Ishikawa (cell line): ENCODE data around the gene ZNF460.

ENCODE experiments used
- CEBPB ChIP-seq: IDR thresholded peaks from 2 replicates; pipeline ENCODE4 v1.6.1; 2012
- CREB1 ChIP-seq: IDR thresholded peaks from 2 replicates; pipeline ENCODE4 v1.6.1; 2012; ENCODE audit warnings: low read depth
- EGR1 ChIP-seq: IDR thresholded peaks from 2 replicates; pipeline ENCODE4 v1.6.1; 2012
- EP300 ChIP-seq: IDR thresholded peaks from 2 replicates; pipeline ENCODE4 v1.6.1; 2012; ENCODE audit warnings: borderline replicate concordance
- FOXM1 ChIP-seq: IDR thresholded peaks from 2 replicates; pipeline ENCODE4 v1.6.1; 2012; ENCODE audit warnings: low read depth, borderline replicate concordance
- MAX ChIP-seq: IDR thresholded peaks from 2 replicates; pipeline ENCODE4 v1.6.1; 2012
- NFIC ChIP-seq: IDR thresholded peaks from 2 replicates; pipeline ENCODE4 v1.6.1; 2012
- RAD21 ChIP-seq: IDR thresholded peaks from 2 replicates; pipeline ENCODE4 v1.6.1; 2012; ENCODE audit warnings: low read depth
- REST ChIP-seq: IDR thresholded peaks from 2 replicates; pipeline ENCODE4 v1.6.1; 2012; ENCODE audit warnings: low read depth, mild to moderate bottlenecking
- TAF1 ChIP-seq: IDR thresholded peaks from 2 replicates; pipeline ENCODE4 v1.6.1; 2012; ENCODE audit warnings: low read depth, mild to moderate bottlenecking
- TCF12 ChIP-seq: IDR thresholded peaks from 2 replicates; pipeline ENCODE4 v1.6.1; 2012; ENCODE audit warnings: low read depth
- TEAD4 ChIP-seq: IDR thresholded peaks from 2 replicates; pipeline ENCODE4 v1.6.1; 2012
- YY1 ChIP-seq: IDR thresholded peaks from 2 replicates; pipeline ENCODE4 v1.6.1; 2012; ENCODE audit warnings: low read depth
- ZBTB7A ChIP-seq: IDR thresholded peaks from 2 replicates; pipeline ENCODE4 v1.6.1; 2012; ENCODE audit warnings: low read depth

GRCh38 chr19:57231686-57232085 is 48.6 kb upstream of the ZNF460 start:
- TF ChIP-seq EP300 (no peak), TCF12 (no peak), TAF1 (no peak), MAX (no peak), CREB1 (no peak), REST (no peak), RAD21 (no peak), ZBTB7A (no peak), CEBPB (no peak), TEAD4 (no peak), YY1 (no peak), FOXM1 (no peak), NFIC (no peak), EGR1 (no peak)
